Measurements from ENCODE around the gene TYW1. TPM values are rescaled to one million over a fixed set of nuclear protein-coding genes. Genes with fewer than 3 reads are reported as not detected.
"Not testable (repeated sequence)": the region's sequence is repeated elsewhere in the genome, so short reads cannot be mapped to it uniquely, and the experiment has no call there.

The TYW1 gene
- total and polyA plus RNA-seq, 2 donors from 2014 or later = 9.4 to 20.7 TPM

DNA sequence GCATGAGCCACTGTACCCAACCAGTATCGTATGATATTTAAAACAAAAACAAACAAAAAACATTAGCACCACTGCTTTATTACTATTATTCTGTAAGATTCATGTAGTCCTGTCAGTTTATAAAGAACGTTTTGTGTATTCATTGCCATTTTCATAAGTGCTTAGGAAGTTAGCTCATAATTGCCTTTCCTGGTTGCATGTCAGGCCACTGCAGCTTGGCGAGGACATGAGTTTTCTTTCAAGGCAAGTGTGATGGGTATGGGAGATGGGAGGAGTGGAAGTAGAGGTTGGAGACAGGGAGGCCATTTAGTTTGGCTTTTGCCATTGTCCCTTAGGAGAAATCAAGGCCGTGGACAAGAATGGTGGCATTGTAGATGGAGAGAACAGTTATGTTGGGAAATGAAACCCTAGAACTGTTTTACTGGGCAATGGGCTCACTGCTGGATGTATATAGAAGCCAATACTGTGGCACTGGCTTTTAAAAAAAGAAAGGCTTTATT is 48.9 kb downstream of the TYW1 start:
- FAIRE-seq = no peak

DNA sequence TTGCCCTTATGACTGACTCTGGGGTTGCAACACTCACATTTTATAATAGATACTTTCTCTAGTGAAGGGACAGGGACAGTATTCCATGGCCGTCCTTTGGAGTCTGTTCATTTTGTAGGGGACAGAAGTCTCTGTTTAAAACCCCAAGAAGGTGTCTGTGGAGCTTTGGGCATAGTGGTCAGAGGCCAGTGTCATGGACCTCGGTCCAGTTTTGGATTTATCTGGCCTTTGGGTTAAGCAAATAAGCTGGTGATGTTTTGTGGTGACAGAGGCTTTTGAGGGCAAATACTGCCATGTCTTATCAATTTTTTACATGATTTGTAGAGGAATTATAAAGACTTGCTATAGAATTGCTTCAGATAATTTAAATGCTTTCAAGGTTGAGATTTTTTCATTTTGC is 50.2 kb downstream of the TYW1 start:
- H3K36me3 ChIP-seq (ENCODE audit: control insufficient read depth in 2 of 3, insufficient read depth in 3 of 3, low read length in 3 of 3); DNase-seq; intact Hi-C loops (cut with DNase I); H3K9me3 ChIP-seq (ENCODE audit: control insufficient read depth in 2 of 3, insufficient read depth in 1 of 3, low read length in 3 of 3); H3K4me1 ChIP-seq (ENCODE audit: control insufficient read depth in 2 of 3, insufficient read depth in 2 of 3, low read depth in 1 of 3, low read length in 3 of 3); FAIRE-seq; H3K9ac ChIP-seq (ENCODE audit: low read length in 3 of 3); H3K27ac ChIP-seq (ENCODE audit: low read depth in 2 of 2, low read length in 2 of 2); H3K27me3 ChIP-seq (ENCODE audit: control insufficient read depth, insufficient read depth, low read length); H3K4me3 ChIP-seq (ENCODE audit: low read length in 3 of 3): not testable (repeated sequence)

More for the DNA sequence above, 48.9 kb downstream of the TYW1 start:
- TF ChIP-seq, protein P1, sequence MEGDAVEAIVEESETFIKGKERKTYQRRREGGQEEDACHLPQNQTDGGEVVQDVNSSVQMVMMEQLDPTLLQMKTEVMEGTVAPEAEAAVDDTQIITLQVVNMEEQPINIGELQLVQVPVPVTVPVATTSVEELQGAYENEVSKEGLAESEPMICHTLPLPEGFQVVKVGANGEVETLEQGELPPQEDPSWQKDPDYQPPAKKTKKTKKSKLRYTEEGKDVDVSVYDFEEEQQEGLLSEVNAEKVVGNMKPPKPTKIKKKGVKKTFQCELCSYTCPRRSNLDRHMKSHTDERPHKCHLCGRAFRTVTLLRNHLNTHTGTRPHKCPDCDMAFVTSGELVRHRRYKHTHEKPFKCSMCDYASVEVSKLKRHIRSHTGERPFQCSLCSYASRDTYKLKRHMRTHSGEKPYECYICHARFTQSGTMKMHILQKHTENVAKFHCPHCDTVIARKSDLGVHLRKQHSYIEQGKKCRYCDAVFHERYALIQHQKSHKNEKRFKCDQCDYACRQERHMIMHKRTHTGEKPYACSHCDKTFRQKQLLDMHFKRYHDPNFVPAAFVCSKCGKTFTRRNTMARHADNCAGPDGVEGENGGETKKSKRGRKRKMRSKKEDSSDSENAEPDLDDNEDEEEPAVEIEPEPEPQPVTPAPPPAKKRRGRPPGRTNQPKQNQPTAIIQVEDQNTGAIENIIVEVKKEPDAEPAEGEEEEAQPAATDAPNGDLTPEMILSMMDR (IDR thresholded peaks at IDR 0.05; ENCODE audit: borderline replicate concordance, extremely low read depth, insufficient read depth) = no peak
- Histone ChIP-seq H3K4me3 (ENCODE audit: low read length in 3 of 3) (no peak overlapping the region), H3K27ac (ENCODE audit: low read depth in 2 of 2, low read length in 2 of 2) (no peak overlapping the region), H3K27me3 (ENCODE audit: control insufficient read depth, insufficient read depth, low read length) (no peaks in the 10 kb centered on the region), H3K9me3 (ENCODE audit: control insufficient read depth in 2 of 3, insufficient read depth in 1 of 3, low read length in 3 of 3) (no peaks in the 10 kb centered on the region), H3K4me1 (ENCODE audit: control insufficient read depth in 2 of 3, insufficient read depth in 2 of 3, low read depth in 1 of 3, low read length in 3 of 3) (no peaks in the 10 kb centered on the region), H3K36me3 (ENCODE audit: control insufficient read depth in 2 of 3, insufficient read depth in 3 of 3, low read length in 3 of 3) (no peaks in the 10 kb centered on the region), H3K9ac (ENCODE audit: low read length in 3 of 3) (no peak overlapping the region)
- no peak for DNase-seq
- intact Hi-C loops (cut with DNase I) = no loop called here

DNA sequence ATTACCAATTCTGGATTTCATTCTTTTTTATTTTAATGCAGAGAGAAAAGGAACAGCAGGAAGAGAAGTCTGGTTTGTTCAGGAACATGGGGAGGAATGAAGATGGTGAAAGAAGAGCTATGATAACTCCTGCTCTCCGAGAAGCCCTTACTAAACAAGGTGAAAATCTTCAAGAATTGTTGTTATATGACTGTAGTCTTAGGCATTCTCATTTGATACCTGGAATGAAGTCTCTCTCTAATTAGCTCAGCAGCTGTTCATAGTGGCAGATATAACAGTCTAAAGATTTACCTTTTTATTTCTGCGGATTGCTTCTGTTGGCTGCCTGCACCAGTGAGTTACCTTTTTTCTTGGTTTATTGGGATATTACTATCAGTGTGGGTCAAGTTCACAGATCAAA is 53.3 kb downstream of the TYW1 start:
- H3K36me3 ChIP-seq (ENCODE audit: control insufficient read depth in 2 of 3, insufficient read depth in 3 of 3, low read length in 3 of 3); FAIRE-seq; H3K4me3 ChIP-seq (ENCODE audit: low read length in 3 of 3); H3K9me3 ChIP-seq (ENCODE audit: control insufficient read depth in 2 of 3, insufficient read depth in 1 of 3, low read length in 3 of 3); H3K4me1 ChIP-seq (ENCODE audit: control insufficient read depth in 2 of 3, insufficient read depth in 2 of 3, low read depth in 1 of 3, low read length in 3 of 3); intact Hi-C loops (cut with DNase I); H3K9ac ChIP-seq (ENCODE audit: low read length in 3 of 3); DNase-seq; H3K27ac ChIP-seq (ENCODE audit: low read depth in 2 of 2, low read length in 2 of 2); H3K27me3 ChIP-seq (ENCODE audit: control insufficient read depth, insufficient read depth, low read length): not testable (repeated sequence)

DNA sequence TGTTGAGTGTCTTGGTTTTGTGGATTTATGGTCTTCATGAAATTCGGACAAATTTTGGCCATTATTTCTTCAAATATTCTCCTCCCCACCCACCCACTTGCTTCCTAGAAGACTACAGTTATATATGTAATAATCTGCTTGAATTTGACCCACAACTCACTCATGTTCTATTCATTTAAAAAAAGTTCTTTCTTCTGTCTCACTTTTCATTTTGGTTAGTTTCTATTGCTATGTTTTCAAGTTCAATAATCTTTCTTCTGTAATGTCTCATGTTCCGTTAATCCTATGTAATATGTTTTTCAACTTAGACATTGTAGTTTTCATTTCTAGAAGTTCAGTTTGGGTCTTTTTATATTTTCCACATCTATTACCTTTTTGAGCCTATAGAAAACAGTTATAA is 55.5 kb downstream of the TYW1 start:
- H3K27me3 ChIP-seq (ENCODE audit: control insufficient read depth, insufficient read depth, low read length); H3K27ac ChIP-seq (ENCODE audit: low read depth in 2 of 2, low read length in 2 of 2); H3K9ac ChIP-seq (ENCODE audit: low read length in 3 of 3); H3K4me1 ChIP-seq (ENCODE audit: control insufficient read depth in 2 of 3, insufficient read depth in 2 of 3, low read depth in 1 of 3, low read length in 3 of 3); H3K9me3 ChIP-seq (ENCODE audit: control insufficient read depth in 2 of 3, insufficient read depth in 1 of 3, low read length in 3 of 3); H3K4me3 ChIP-seq (ENCODE audit: low read length in 3 of 3); H3K36me3 ChIP-seq (ENCODE audit: control insufficient read depth in 2 of 3, insufficient read depth in 3 of 3, low read length in 3 of 3); DNase-seq; intact Hi-C loops (cut with DNase I): not testable (repeated sequence)
- peak; percentile 45 for FAIRE-seq

DNA sequence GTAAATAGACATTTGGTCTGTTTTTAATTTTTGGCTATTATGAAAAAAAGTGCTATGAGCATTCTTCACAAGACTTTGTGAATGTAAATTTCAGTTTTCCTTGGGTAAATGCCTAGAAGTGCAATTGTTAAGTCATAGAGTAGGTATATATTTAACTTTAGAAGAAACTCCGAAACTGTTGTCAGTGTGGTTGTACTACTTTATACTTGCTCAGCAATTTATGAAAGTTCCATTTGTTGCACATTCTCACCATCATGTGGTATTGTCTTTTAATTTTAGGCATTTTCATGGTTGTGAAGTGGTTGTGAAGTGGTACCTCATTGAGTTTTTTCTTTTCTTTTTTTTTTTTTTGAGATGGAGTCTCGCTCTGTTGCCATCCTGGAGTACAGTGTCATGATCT is 60.0 kb downstream of the TYW1 start:
- FAIRE-seq (no peak), DNase-seq (no peak)
- TF ChIP-seq, protein P1 (IDR thresholded peaks at IDR 0.05; ENCODE audit: borderline replicate concordance, extremely low read depth, insufficient read depth) = no peak
- no peaks in the 10 kb centered on the region for H3K4me1 ChIP-seq (ENCODE audit: control insufficient read depth in 2 of 3, insufficient read depth in 2 of 3, low read depth in 1 of 3, low read length in 3 of 3)
- H3K36me3 ChIP-seq (ENCODE audit: control insufficient read depth in 2 of 3, insufficient read depth in 3 of 3, low read length in 3 of 3) = peaks cover 0 to 2% (median 0%) of the 10 kb centered on the region in 3 donors
- no peak overlapping the region for H3K27ac ChIP-seq (ENCODE audit: low read depth in 2 of 2, low read length in 2 of 2)
- H3K4me3 ChIP-seq (ENCODE audit: low read length in 3 of 3) = no peak overlapping the region
- no peaks in the 10 kb centered on the region for H3K27me3 ChIP-seq (ENCODE audit: control insufficient read depth, insufficient read depth, low read length)
- intact Hi-C loops (cut with DNase I) = no loop called here
- no peak overlapping the region for H3K9ac ChIP-seq (ENCODE audit: low read length in 3 of 3)
- H3K9me3 ChIP-seq (ENCODE audit: control insufficient read depth in 2 of 3, insufficient read depth in 1 of 3, low read length in 3 of 3) = no peaks in the 10 kb centered on the region

DNA sequence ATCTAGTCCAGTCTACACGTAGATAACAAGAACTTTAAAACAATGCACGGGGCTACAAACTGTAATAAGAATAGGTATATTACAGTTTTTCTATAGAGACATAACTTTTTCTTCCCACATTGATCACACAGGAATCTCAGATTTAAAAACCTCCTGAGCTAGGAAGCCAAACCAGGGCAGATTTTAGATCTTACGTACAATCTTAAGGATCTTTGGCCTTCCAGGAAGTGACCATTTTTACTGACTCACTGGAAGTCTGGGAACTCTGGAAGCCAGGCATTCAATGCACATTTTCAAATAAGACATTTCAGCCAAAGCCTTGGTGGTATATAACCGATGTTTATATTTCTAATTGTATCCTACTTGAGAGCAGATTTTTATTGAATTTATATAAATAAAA is 64.7 kb downstream of the TYW1 start:
- H3K4me3 ChIP-seq (ENCODE audit: low read length in 3 of 3); FAIRE-seq; H3K27ac ChIP-seq (ENCODE audit: low read depth in 2 of 2, low read length in 2 of 2); H3K27me3 ChIP-seq (ENCODE audit: control insufficient read depth, insufficient read depth, low read length); H3K9ac ChIP-seq (ENCODE audit: low read length in 3 of 3); intact Hi-C loops (cut with DNase I); DNase-seq; H3K36me3 ChIP-seq (ENCODE audit: control insufficient read depth in 2 of 3, insufficient read depth in 3 of 3, low read length in 3 of 3); H3K9me3 ChIP-seq (ENCODE audit: control insufficient read depth in 2 of 3, insufficient read depth in 1 of 3, low read length in 3 of 3); H3K4me1 ChIP-seq (ENCODE audit: control insufficient read depth in 2 of 3, insufficient read depth in 2 of 3, low read depth in 1 of 3, low read length in 3 of 3): not testable (repeated sequence)

DNA sequence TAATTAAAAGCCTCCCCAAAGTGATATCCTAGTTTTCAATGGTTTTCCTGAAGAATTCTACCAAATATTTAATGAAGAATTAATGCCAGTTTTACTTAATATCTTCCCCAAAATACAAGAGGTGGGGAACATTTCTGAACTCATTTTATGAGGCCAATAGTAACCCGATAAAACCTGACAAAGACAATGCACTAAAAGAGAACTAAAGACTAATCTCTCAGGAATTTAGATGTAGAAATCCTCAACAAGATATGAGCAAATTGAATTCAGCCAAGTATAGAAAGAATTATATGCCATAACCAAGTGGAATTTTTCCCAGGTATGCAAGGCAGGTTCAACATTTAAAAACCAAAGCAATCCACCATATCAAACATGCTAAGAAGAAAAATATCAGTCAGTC is 66.2 kb downstream of the TYW1 start:
- FAIRE-seq; H3K27ac ChIP-seq (ENCODE audit: low read depth in 2 of 2, low read length in 2 of 2); intact Hi-C loops (cut with DNase I); H3K4me1 ChIP-seq (ENCODE audit: control insufficient read depth in 2 of 3, insufficient read depth in 2 of 3, low read depth in 1 of 3, low read length in 3 of 3); H3K36me3 ChIP-seq (ENCODE audit: control insufficient read depth in 2 of 3, insufficient read depth in 3 of 3, low read length in 3 of 3); H3K9ac ChIP-seq (ENCODE audit: low read length in 3 of 3); H3K27me3 ChIP-seq (ENCODE audit: control insufficient read depth, insufficient read depth, low read length); H3K9me3 ChIP-seq (ENCODE audit: control insufficient read depth in 2 of 3, insufficient read depth in 1 of 3, low read length in 3 of 3); H3K4me3 ChIP-seq (ENCODE audit: low read length in 3 of 3); DNase-seq: not testable (repeated sequence)
